Endothelial cell (in vitro differentiated cells): ENCODE data around the gene THY1. TPM values are rescaled to one million over a fixed set of nuclear protein-coding genes. Genes with fewer than 3 reads are reported as not detected.
A peak's percentile ranks its signal among the peaks of the same experiment; 100 is the strongest.

Experiments
- DNase-seq: peaks from one replicate; pipeline ENCODE4 v3.0.0; 2021; ENCODE audit warnings: low spot score
- H3K27ac Mint-ChIP-seq: one replicate; pipeline ENCODE4 v1.8.0; 2021; ENCODE audit warnings: mixed read lengths, inconsistent platforms; ENCODE audit not compliant: unreplicated experiment
- H3K27me3 Mint-ChIP-seq: one replicate; pipeline ENCODE4 v1.8.0; 2021; ENCODE audit warnings: mild to moderate bottlenecking, moderate library complexity, mixed read lengths, inconsistent platforms; ENCODE audit not compliant: unreplicated experiment
- H3K36me3 Mint-ChIP-seq: one replicate; pipeline ENCODE4 v1.8.0; 2021; ENCODE audit warnings: mild to moderate bottlenecking, low read depth, mixed read lengths, inconsistent platforms; ENCODE audit not compliant: unreplicated experiment
- H3K4me1 Mint-ChIP-seq: one replicate; pipeline ENCODE4 v1.8.0; 2021; ENCODE audit warnings: mild to moderate bottlenecking, mixed read lengths, inconsistent platforms; ENCODE audit not compliant: unreplicated experiment
- H3K4me3 Mint-ChIP-seq: one replicate; pipeline ENCODE4 v1.8.0; 2021; ENCODE audit warnings: mild to moderate bottlenecking, mixed read lengths, inconsistent platforms; ENCODE audit not compliant: unreplicated experiment
- H3K9me3 Mint-ChIP-seq: one replicate; pipeline ENCODE4 v1.8.0; 2021; ENCODE audit warnings: mixed read lengths, inconsistent platforms; ENCODE audit not compliant: unreplicated experiment
- total RNA-seq: library from RNA; stranded (reverse); fragmentation: NEBNext Ultra II Directional; extraction: Animal tissue kit (Norgen Biotek cat#: 25700); gene quantifications from one replicate; pipeline ENCODE4 v1.2.1, GENCODE V29; 2021; ENCODE audit not compliant: unreplicated experiment
- TF ChIP-seq, protein P1 (sequence below): fragments of 200-600 bp; sonication (generic); IDR thresholded peaks from one replicate; pipeline ENCODE4 v1.5.0; 2021; ENCODE audit warnings: antibody characterized with exemption; ENCODE audit not compliant: unreplicated experiment

THY1 gene
- total RNA-seq, 1 donor from 2014 or later, result 526 TPM

DNA sequence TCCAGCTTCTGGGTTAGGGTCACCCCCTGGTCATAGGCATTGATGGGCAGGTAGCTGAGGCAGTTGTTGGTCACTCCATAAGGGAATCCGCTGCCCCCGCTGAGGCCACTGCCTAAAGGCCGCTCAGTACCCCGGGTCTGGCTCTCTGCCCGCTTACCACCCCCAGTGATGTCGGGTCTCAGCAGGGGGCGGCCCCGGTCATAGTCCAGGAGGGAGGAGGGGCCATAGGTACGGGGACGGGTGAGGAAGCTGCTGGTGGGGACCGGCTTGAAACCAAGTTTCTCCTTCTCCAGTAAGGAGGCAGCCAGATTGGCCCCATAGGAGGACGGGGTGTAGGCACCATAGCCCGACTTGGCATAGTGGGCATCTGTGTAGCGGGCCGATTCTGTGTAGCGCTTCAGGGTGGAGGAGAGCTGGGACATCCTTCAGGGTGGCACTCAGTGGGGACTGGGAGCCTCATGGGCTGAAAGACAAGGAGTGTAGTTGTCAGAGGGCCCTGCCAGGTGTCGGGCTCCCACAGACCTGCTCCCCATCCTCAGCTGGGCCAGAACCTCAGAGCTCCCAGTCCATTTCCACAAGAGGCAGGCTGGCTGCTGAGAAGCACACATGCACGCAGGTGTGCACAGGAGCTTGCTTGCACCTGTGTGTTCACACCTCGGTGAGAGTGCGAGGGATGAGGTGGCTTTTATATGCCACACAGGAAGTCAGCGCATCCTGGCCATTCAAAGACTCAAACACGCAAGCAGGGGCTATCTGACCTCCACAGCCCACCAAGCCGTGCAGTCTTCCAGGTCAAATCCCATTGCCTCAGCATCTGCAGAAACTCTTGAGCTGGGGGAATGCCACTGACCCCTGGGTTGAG lies 49.7 kb downstream of the THY1 start:
- H3K4me3 Mint-ChIP-seq, result no peak overlapping the region
- TF ChIP-seq, protein P1, sequence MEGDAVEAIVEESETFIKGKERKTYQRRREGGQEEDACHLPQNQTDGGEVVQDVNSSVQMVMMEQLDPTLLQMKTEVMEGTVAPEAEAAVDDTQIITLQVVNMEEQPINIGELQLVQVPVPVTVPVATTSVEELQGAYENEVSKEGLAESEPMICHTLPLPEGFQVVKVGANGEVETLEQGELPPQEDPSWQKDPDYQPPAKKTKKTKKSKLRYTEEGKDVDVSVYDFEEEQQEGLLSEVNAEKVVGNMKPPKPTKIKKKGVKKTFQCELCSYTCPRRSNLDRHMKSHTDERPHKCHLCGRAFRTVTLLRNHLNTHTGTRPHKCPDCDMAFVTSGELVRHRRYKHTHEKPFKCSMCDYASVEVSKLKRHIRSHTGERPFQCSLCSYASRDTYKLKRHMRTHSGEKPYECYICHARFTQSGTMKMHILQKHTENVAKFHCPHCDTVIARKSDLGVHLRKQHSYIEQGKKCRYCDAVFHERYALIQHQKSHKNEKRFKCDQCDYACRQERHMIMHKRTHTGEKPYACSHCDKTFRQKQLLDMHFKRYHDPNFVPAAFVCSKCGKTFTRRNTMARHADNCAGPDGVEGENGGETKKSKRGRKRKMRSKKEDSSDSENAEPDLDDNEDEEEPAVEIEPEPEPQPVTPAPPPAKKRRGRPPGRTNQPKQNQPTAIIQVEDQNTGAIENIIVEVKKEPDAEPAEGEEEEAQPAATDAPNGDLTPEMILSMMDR, result no peak
- no peak overlapping the region for H3K27ac Mint-ChIP-seq
- no peak for DNase-seq
- no peaks in the 10 kb centered on the region for H3K9me3 Mint-ChIP-seq
- peaks cover 5% of the 10 kb centered on the region for H3K27me3 Mint-ChIP-seq
- H3K4me1 Mint-ChIP-seq, result peaks cover 11% of the 10 kb centered on the region
- no peaks in the 10 kb centered on the region for H3K36me3 Mint-ChIP-seq

DNA sequence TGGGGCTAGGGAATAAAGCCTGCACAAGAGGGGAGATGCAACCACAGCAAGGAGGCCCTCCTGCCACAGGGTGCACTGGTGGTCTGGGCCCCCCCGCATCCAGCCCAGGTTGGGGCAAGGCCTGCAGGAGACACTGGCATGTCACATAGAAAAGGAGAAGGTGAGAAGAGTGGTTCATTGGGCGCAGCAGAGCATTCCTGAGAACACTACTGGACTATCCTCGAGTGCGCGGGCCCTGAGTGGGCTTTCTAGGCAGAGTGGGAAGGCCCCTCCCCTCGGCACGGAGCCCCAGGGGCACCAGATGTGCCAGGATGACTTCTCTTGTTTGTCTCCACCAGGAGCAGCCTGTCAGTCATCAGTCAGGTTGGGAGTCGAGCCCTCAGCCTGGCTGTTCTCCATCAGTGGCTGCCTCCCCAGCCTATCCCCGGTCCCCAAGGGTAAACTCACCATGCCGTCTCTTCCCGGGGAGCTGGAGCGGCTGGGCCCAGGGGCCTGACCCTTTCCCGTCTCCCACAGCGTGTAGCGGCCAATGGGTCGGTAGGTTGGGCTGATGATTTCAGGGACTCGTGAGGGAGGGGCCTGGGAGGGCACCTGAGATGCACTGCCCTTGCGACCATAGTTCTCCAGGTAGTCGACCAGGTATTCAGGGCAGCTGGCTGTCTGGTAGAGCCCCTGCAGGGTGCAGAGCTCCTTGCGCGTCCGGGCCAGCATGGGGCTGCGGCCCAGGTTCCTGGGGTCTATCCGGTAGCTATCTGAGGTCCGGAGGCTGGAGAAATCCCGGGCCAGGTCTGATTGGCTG lies 50.5 kb downstream of the THY1 start:
- Mint-ChIP-seq H3K27ac (no peak overlapping the region), H3K9me3 (no peaks in the 10 kb centered on the region), H3K4me3 (no peak overlapping the region), H3K4me1 (peaks cover 11% of the 10 kb centered on the region), H3K27me3 (peaks cover 5% of the 10 kb centered on the region), H3K36me3 (no peaks in the 10 kb centered on the region)
- no peak for DNase-seq
- TF ChIP-seq, protein P1, result no peak

DNA sequence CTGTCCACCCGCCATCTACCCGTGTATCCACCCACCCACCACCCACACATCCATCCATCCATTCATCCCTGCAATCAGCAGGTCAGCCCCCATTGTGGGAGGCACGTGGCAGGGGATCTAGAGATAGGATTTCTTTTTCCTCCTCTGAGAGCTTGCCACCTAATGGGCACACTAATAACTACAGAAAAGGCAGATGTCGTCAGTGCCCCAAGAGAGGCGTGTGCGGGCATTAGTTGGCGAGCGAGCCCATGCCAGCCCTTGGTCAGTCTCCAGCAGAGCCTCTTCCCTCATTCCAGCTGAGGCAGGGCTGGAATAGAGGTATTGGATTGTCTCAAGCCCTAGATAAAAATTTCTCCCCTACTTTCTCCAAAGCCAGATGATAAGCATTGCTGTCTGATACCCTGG lies 51.2 kb downstream of the THY1 start:
- Mint-ChIP-seq H3K36me3 (no peaks in the 10 kb centered on the region), H3K27me3 (peaks cover 5% of the 10 kb centered on the region), H3K9me3 (no peaks in the 10 kb centered on the region), H3K27ac (peak overlapping the region; percentile 20), H3K4me1 (peaks cover 11% of the 10 kb centered on the region), H3K4me3 (no peak overlapping the region)
- DNase-seq, result no peak
- TF ChIP-seq, protein P1, result peak; percentile 13

DNA sequence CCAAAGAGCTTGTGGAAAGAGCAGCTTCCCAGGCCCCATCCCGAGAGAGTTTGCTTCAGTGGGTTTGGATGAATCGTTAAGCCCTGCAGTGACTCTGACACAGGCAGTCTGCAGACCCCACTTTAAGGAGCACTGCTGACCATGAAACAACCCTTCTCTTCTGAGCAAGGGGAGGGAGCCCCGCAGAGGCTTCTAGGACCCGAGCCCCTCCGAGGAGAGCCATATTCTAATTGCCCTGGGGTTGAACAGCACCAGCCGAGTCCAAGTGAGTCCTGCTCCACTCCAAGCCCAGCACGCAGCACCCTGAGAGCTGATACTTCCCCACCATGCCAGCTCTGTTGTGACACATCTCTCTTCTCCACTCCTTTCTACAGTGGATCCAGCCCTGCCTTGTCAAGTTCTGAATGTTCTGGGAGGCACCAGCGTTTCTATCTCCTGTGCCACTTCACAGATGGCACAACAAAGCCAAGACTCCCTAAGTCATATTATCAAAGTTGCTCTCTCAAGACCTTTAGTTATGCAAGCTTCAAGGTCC lies 51.8 kb downstream of the THY1 start:
- no peaks in the 10 kb centered on the region for H3K36me3 Mint-ChIP-seq
- H3K27me3 Mint-ChIP-seq, result peaks cover 5% of the 10 kb centered on the region
- H3K4me1 Mint-ChIP-seq, result peaks cover 7% of the 10 kb centered on the region
- H3K27ac Mint-ChIP-seq, result no peak overlapping the region
- no peak for DNase-seq
- no peaks in the 10 kb centered on the region for H3K9me3 Mint-ChIP-seq
- H3K4me3 Mint-ChIP-seq, result no peak overlapping the region
- TF ChIP-seq, protein P1, result no peak
